Measurements from ENCODE around the gene UGT3A1. TPM values are rescaled to one million over a fixed set of nuclear protein-coding genes. Genes with fewer than 3 reads are reported as not detected.

Gene UGT3A1
- total RNA-seq, 1 donor from 2014 or later = 0.38 TPM

DNA sequence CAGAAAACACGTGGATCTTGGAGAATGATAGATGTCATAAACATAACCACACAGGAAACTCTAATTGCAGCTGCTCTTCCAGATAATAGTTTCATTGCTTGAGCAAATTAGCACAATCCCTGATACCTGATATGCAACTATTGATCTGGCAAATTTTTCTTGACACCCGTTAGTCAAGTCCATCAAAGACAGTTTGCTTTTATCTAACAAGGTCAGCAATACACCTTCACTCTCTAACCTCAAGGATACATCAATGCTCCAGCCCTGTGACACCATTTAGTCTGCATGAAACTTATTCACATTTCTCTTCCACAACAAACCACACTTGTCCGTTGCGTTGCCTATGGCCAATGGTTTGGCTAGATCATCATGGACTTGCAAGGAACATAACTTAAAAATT, 16.6 kb downstream of the UGT3A1 start:
- Histone ChIP-seq H3K27me3 (ENCODE audit: control insufficient read depth, insufficient read depth, low read length) (no peaks in the 10 kb centered on the region), H3K4me3 (ENCODE audit: low read depth, low read length) (no peak overlapping the region), H3K36me3 (ENCODE audit: control insufficient read depth, insufficient read depth, low read length) (no peaks in the 10 kb centered on the region)
- DNase-seq (ENCODE audit: low read depth) = no peak
- TF ChIP-seq, protein P1, sequence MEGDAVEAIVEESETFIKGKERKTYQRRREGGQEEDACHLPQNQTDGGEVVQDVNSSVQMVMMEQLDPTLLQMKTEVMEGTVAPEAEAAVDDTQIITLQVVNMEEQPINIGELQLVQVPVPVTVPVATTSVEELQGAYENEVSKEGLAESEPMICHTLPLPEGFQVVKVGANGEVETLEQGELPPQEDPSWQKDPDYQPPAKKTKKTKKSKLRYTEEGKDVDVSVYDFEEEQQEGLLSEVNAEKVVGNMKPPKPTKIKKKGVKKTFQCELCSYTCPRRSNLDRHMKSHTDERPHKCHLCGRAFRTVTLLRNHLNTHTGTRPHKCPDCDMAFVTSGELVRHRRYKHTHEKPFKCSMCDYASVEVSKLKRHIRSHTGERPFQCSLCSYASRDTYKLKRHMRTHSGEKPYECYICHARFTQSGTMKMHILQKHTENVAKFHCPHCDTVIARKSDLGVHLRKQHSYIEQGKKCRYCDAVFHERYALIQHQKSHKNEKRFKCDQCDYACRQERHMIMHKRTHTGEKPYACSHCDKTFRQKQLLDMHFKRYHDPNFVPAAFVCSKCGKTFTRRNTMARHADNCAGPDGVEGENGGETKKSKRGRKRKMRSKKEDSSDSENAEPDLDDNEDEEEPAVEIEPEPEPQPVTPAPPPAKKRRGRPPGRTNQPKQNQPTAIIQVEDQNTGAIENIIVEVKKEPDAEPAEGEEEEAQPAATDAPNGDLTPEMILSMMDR (IDR thresholded peaks at IDR 0.05; ENCODE audit: insufficient read depth, low read length, poor library complexity, severe bottlenecking) = no peak

DNA sequence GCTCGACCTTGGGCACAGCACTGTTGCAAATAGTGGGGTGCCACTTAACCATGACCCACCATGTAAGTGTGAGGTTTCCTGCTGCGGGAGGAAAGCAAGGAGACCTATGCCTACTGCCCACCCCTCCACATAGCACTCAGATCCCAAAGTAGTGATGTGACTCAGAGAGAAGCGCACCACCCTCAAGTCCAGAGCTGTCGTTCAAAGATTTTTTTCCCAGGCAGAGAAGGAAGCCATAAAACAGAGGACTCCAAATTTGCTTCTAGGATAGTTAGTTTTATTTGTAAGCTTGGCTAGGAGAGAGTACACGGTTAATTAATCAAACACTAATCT, 19.3 kb downstream of the UGT3A1 start:
- no peak for DNase-seq (ENCODE audit: low read depth)
- Histone ChIP-seq H3K4me3 (ENCODE audit: low read depth, low read length) (no peak overlapping the region), H3K36me3 (ENCODE audit: control insufficient read depth, insufficient read depth, low read length) (no peaks in the 10 kb centered on the region), H3K27me3 (ENCODE audit: control insufficient read depth, insufficient read depth, low read length) (no peaks in the 10 kb centered on the region)
- TF ChIP-seq, protein P1 (IDR thresholded peaks at IDR 0.05; ENCODE audit: insufficient read depth, low read length, poor library complexity, severe bottlenecking) = no peak

DNA sequence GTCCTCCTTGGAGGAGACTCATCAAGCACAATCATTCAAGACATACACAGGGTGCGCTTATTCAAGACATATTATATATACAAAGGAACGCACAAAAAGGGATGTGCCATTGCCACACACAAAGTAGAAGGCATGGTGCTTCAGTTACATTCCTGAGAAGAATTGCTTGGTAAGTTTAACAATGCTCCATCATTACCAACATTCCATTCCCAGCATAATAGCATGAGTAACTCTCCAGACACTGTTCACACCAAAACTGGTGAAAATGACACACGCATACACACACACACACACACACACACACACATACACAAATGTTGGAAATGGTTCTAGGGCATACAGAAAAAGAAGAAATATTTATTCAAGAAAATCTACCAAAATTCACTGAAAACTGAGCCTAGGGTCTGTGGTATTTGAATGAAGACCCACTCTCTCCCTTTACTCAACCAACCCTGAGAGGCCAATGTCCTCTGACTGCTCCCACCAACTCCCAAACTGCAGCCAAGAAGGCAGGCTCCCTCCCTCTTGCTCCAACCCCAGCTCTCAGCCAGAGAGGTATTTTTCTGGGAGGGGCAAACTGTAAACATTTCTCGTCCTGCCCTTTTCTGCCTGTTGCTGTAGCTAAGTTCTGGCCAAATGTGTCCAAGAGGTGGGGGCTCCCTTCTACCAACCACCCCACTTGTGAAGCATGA, 19.9 kb downstream of the UGT3A1 start:
- H3K27me3 ChIP-seq (ENCODE audit: control insufficient read depth, insufficient read depth, low read length) = no peaks in the 10 kb centered on the region
- H3K36me3 ChIP-seq (ENCODE audit: control insufficient read depth, insufficient read depth, low read length) = no peaks in the 10 kb centered on the region
- DNase-seq (ENCODE audit: low read depth) = no peak
- no peak overlapping the region for H3K4me3 ChIP-seq (ENCODE audit: low read depth, low read length)
- TF ChIP-seq, protein P1 (IDR thresholded peaks at IDR 0.05; ENCODE audit: insufficient read depth, low read length, poor library complexity, severe bottlenecking) = no peak

DNA sequence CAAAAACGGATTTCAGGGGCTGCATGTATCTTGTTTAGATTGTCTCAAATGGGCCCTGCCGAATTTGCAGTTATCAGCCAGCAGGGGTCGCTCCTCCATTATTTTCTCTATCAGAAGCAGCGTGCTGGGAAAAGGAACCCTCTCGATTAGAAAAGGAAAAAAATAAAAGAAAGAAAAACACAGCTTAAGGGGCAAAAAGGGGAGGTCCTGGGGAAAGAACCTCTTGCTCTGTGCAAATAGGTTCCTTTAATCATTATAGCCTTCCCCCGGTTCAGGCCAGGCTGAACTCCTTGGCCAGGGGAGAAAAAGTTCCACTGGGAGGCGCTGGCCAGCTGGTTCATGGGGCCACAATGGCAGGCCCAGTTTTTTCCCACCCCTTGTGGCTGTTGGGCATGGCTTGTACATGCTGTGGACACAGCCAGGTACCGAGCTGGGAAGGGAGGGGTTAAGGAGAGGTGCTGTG, 27.8 kb downstream of the UGT3A1 start:
- DNase-seq (ENCODE audit: low read depth) = no peak
- Histone ChIP-seq H3K4me3 (ENCODE audit: low read depth, low read length) (no peak overlapping the region), H3K27me3 (ENCODE audit: control insufficient read depth, insufficient read depth, low read length) (no peaks in the 10 kb centered on the region), H3K36me3 (ENCODE audit: control insufficient read depth, insufficient read depth, low read length) (no peaks in the 10 kb centered on the region)
- TF ChIP-seq, protein P1 (IDR thresholded peaks at IDR 0.05; ENCODE audit: insufficient read depth, low read length, poor library complexity, severe bottlenecking) = peak; percentile 49

DNA sequence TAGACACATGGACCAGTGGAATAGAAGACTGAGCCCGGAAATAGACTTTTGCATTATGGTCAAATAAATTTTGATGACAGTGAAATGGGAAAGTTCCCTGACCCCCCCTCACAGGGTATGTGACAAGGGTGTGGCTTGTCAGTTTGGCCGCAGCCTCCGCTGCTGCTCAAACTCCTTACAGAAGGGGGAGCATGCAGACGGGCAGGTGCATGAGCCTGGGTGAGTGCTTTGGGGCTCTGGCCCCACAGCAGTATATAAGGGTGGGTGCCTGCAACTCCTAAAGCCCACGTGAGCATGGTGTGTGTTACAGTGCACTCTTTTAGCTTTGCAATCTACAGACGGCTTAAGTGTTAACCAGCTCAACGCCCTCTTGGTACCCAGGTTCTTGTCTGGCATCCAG, 30.9 kb downstream of the UGT3A1 start:
- TF ChIP-seq, protein P1 (IDR thresholded peaks at IDR 0.05; ENCODE audit: insufficient read depth, low read length, poor library complexity, severe bottlenecking) = no peak
- DNase-seq (ENCODE audit: low read depth) = no peak
- Histone ChIP-seq H3K4me3 (ENCODE audit: low read depth, low read length) (no peak overlapping the region), H3K27me3 (ENCODE audit: control insufficient read depth, insufficient read depth, low read length) (no peaks in the 10 kb centered on the region), H3K36me3 (ENCODE audit: control insufficient read depth, insufficient read depth, low read length) (no peaks in the 10 kb centered on the region)

DNA sequence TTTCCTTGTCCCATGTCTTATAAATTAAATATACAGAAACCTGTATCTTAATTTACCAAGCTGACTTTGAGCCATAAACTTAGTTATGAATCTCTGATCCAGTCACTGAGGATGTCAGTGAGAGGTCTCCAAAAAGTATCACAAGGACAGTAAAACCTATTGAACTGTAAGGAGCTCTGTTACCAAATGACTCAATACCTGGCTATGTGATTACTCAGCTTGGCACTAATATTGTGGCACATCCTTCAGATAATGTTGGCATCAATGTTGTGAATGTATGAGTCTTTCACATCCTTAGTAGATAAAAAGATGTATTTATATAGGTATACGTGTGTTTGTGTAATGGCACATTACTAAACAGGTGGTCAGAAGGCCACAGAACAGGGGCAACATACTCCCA, 34.8 kb downstream of the UGT3A1 start:
- TF ChIP-seq, protein P1 (IDR thresholded peaks at IDR 0.05; ENCODE audit: insufficient read depth, low read length, poor library complexity, severe bottlenecking) = no peak

More for the DNA sequence above, 34.8 kb downstream of the UGT3A1 start:
- Histone ChIP-seq H3K27me3 (ENCODE audit: control insufficient read depth, insufficient read depth, low read length) (no peaks in the 10 kb centered on the region), H3K36me3 (ENCODE audit: control insufficient read depth, insufficient read depth, low read length) (no peaks in the 10 kb centered on the region), H3K4me3 (ENCODE audit: low read depth, low read length) (no peak overlapping the region)
- no peak for DNase-seq (ENCODE audit: low read depth)

All from kidney epithelial cell (primary cell).